ENCODE measurements around the gene MPC1L.

- TF ChIP-seq POLR2A (IDR thresholded peaks at IDR 0.05; ENCODE audit: low read length) (no peak), GATA1 (IDR thresholded peaks at IDR 0.05; ENCODE audit: low read depth, low read length) (no peak)
These were observed 19.8 kb upstream of the MPC1L start for GRCh38 chrX:40603446-40603845.
